Measurements from ENCODE around the gene ADD1.
A peak's percentile ranks its signal among the peaks of the same experiment; 100 is the strongest.

Gene ADD1

GRCh38 chr4:2878346-2878745 is 34.7 kb downstream of the ADD1 start:
- H3K4me3 ChIP-seq (replicated peaks; ENCODE audit: low read depth, low read length) = no peak overlapping the region
- TF ChIP-seq CTCF (IDR thresholded peaks at IDR 0.05; ENCODE audit: low read length, missing control alignments) = no peak
- peak; percentile 59 for DNase-seq (ENCODE audit: low read depth)

- H3K4me3 ChIP-seq (replicated peaks; ENCODE audit: low read depth, low read length) = no peak overlapping the region
- TF ChIP-seq CTCF (IDR thresholded peaks at IDR 0.05; ENCODE audit: low read length, missing control alignments) = no peak
- DNase-seq (ENCODE audit: low read depth) = no peak
Measured at GRCh38 chr4:2879026-2879425, 35.4 kb downstream of the ADD1 start.

GRCh38 chr4:2881431-2881830 is 37.8 kb downstream of the ADD1 start:
- H3K4me3 ChIP-seq (replicated peaks; ENCODE audit: low read depth, low read length) = no peak overlapping the region
- no peak for DNase-seq (ENCODE audit: low read depth)
- TF ChIP-seq CTCF (IDR thresholded peaks at IDR 0.05; ENCODE audit: low read length, missing control alignments) = no peak

GRCh38 chr4:2882341-2882740 is 38.7 kb downstream of the ADD1 start:
- no peak for TF ChIP-seq CTCF (IDR thresholded peaks at IDR 0.05; ENCODE audit: low read length, missing control alignments)
- no peak for DNase-seq (ENCODE audit: low read depth)
- H3K4me3 ChIP-seq (replicated peaks; ENCODE audit: low read depth, low read length) = no peak overlapping the region

- no peak overlapping the region for H3K4me3 ChIP-seq (replicated peaks; ENCODE audit: low read depth, low read length)
- DNase-seq (ENCODE audit: low read depth) = no peak
- no peak for TF ChIP-seq CTCF (IDR thresholded peaks at IDR 0.05; ENCODE audit: low read length, missing control alignments)
Measured at GRCh38 chr4:2886161-2886560, 42.5 kb downstream of the ADD1 start.

- H3K4me3 ChIP-seq (replicated peaks; ENCODE audit: low read depth, low read length) = no peak overlapping the region
- no peak for DNase-seq (ENCODE audit: low read depth)
- no peak for TF ChIP-seq CTCF (IDR thresholded peaks at IDR 0.05; ENCODE audit: low read length, missing control alignments)
Measured at GRCh38 chr4:2886622-2887021, 43.0 kb downstream of the ADD1 start.

- H3K4me3 ChIP-seq (replicated peaks; ENCODE audit: low read depth, low read length) = no peak overlapping the region
- no peak for DNase-seq (ENCODE audit: low read depth)
- no peak for TF ChIP-seq CTCF (IDR thresholded peaks at IDR 0.05; ENCODE audit: low read length, missing control alignments)
Measured at GRCh38 chr4:2887343-2887742, 43.7 kb downstream of the ADD1 start.

Data from fibroblast of pulmonary artery (primary cell).